ENCODE data around the gene ZNF556. TPM values are rescaled to one million over a fixed set of nuclear protein-coding genes. Genes with fewer than 3 reads are reported as not detected.

The ZNF556 gene
- polyA plus RNA-seq, 1 of the 3 experiments (the other 2 are of a cell fraction) = 0.46 TPM

DNA sequence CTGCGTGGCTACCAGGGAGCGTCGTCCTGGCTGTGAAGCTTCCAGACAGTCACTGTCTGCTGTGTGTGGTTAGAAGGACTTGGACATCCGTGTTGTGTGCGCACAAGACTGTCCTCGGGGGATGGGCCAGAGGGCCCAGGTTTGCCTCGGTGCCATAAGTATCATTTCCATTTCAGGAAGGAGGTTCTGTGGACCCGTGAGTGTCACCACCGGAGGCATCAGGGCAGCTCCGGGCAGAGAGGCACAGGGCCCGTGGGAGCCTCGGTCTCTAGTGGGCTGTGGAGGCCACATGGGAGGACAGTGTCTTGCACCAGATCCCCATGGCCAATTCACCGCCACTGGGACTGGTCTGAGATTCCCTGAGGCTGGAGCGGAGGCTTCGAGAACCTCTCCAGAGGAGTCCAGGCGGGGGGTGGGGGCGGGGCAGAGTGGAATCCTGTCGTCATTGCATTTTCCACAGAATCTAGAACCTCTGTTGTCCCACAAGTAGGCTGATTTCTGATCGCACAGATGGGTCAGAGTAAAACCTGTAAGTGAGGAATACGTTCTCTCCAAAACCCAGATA, 39.6 kb downstream of the ZNF556 start:
- Histone ChIP-seq H3K4me2 (no peak overlapping the region), H3K4me3 (ENCODE audit: low read depth in 2 of 2, low read length in 1 of 2) (no peak overlapping the region), H3K9me3 (no peaks in the 10 kb centered on the region), H3K36me3 (replicated peaks in 1 of 2; ENCODE audit: control insufficient read depth in 1 of 2, insufficient read depth in 2 of 2, low read length in 1 of 2) (no peaks in the 10 kb centered on the region), H3K9ac (no peak overlapping the region), H3K4me1 (ENCODE audit: control insufficient read depth in 1 of 2, insufficient read depth in 2 of 2, low read depth in 1 of 2, low read length in 1 of 2) (peaks cover 0 to 4% of the 10 kb centered on the region in 2 experiments; a peak in 1 of 4 replicates), H2AFZ (ENCODE audit: low read depth) (no peak overlapping the region), H3K9me2 (no peaks in the 10 kb centered on the region), H3K79me2 (ENCODE audit: insufficient read depth) (peaks cover 47% of the 10 kb centered on the region; the same call in 1 of the 2 replicates), H3K27me3 (ENCODE audit: insufficient read depth) (no peaks in the 10 kb centered on the region), H4K20me1 (ENCODE audit: insufficient read depth) (no peaks in the 10 kb centered on the region), H3F3A (replicated peaks; ENCODE audit: insufficient read depth) (peaks cover 9% of the 10 kb centered on the region), H3K27ac (ENCODE audit: low read depth in 2 of 2, low read length in 1 of 2) (no peak overlapping the region)
- ChIA-PET POLR2A (no interaction called here), CTCF (interaction anchor here (2.0 kb wide), 1 partner anchor 20 kb away, joined by 7 read pairs; no protein-coding TSS in a partner anchor)
- no peak for DNase-seq
- WGBS (ENCODE audit: low lambda C conversion rate) = 85% methylated on average over 6 of the region's 20 CpGs
- TF ChIP-seq TCF12 (IDR thresholded peaks at IDR 0.05) = no peak
- no peak for TF ChIP-seq ELF1 (IDR thresholded peaks at IDR 0.05)
- TF ChIP-seq RXRA (IDR thresholded peaks at IDR 0.05; ENCODE audit: borderline replicate concordance, low read depth) = no peak
- TF ChIP-seq, protein P1, sequence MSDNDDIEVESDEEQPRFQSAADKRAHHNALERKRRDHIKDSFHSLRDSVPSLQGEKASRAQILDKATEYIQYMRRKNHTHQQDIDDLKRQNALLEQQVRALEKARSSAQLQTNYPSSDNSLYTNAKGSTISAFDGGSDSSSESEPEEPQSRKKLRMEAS (IDR thresholded peaks at IDR 0.05; ENCODE audit: low read depth) = no peak
- no peak for TF ChIP-seq EZH2phosphoT487 (IDR thresholded peaks at IDR 0.05; ENCODE audit: borderline replicate concordance, low read depth)
- no peak for TF ChIP-seq JUND (IDR thresholded peaks at IDR 0.05)
- TF ChIP-seq TEAD4 (IDR thresholded peaks at IDR 0.05; ENCODE audit: borderline replicate concordance, insufficient read depth) = no peak
- no peak for TF ChIP-seq CHD2 (IDR thresholded peaks at IDR 0.05; ENCODE audit: low read length, partially characterized antibody)
- TF ChIP-seq RAD21 (IDR thresholded peaks at IDR 0.05; ENCODE audit: low read length) = no peak
- TF ChIP-seq MXI1 (IDR thresholded peaks at IDR 0.05; ENCODE audit: low read depth, low read length) = no peak
- TF ChIP-seq, protein P2, sequence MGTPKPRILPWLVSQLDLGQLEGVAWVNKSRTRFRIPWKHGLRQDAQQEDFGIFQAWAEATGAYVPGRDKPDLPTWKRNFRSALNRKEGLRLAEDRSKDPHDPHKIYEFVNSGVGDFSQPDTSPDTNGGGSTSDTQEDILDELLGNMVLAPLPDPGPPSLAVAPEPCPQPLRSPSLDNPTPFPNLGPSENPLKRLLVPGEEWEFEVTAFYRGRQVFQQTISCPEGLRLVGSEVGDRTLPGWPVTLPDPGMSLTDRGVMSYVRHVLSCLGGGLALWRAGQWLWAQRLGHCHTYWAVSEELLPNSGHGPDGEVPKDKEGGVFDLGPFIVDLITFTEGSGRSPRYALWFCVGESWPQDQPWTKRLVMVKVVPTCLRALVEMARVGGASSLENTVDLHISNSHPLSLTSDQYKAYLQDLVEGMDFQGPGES (IDR thresholded peaks at IDR 0.05; ENCODE audit: low read depth, low read length) = no peak
- TF ChIP-seq FOXJ3 (CRISPR knock-in tag; IDR thresholded peaks at IDR 0.05) = no peak
- TF ChIP-seq NFIC (IDR thresholded peaks at IDR 0.05; ENCODE audit: borderline replicate concordance) = no peak
- TF ChIP-seq, protein P3, sequence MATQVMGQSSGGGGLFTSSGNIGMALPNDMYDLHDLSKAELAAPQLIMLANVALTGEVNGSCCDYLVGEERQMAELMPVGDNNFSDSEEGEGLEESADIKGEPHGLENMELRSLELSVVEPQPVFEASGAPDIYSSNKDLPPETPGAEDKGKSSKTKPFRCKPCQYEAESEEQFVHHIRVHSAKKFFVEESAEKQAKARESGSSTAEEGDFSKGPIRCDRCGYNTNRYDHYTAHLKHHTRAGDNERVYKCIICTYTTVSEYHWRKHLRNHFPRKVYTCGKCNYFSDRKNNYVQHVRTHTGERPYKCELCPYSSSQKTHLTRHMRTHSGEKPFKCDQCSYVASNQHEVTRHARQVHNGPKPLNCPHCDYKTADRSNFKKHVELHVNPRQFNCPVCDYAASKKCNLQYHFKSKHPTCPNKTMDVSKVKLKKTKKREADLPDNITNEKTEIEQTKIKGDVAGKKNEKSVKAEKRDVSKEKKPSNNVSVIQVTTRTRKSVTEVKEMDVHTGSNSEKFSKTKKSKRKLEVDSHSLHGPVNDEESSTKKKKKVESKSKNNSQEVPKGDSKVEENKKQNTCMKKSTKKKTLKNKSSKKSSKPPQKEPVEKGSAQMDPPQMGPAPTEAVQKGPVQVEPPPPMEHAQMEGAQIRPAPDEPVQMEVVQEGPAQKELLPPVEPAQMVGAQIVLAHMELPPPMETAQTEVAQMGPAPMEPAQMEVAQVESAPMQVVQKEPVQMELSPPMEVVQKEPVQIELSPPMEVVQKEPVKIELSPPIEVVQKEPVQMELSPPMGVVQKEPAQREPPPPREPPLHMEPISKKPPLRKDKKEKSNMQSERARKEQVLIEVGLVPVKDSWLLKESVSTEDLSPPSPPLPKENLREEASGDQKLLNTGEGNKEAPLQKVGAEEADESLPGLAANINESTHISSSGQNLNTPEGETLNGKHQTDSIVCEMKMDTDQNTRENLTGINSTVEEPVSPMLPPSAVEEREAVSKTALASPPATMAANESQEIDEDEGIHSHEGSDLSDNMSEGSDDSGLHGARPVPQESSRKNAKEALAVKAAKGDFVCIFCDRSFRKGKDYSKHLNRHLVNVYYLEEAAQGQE (IDR thresholded peaks at IDR 0.05; ENCODE audit: low read depth, low read length) = no peak
- no peak for TF ChIP-seq FOSL2 (IDR thresholded peaks at IDR 0.05; ENCODE audit: borderline replicate concordance, low read depth)

All from SK-N-SH (cell line).